Sigmoid colon (tissue), 4 donors: ENCODE results near the gene ERICH6.

Experiments
- POLR2AphosphoS5 ChIP-seq, 4 donors: sonication (generic); formaldehyde crosslinking; IDR thresholded peaks; one replicate each; pipeline ENCODE4 v1.6.1; 2017; ENCODE audit warnings: antibody characterized with exemption in 4 of 4
- TF ChIP-seq, protein P1 (sequence below), 4 experiments: fragments of 450-650 bp in 3 of 4; fragments of 200-600 bp in 1 of 4; IDR thresholded peaks; one replicate each; pipeline ENCODE4 v1.5.1; 2016 to 2019; ENCODE audit warnings: antibody characterized with exemption in 4 of 4, mild to moderate bottlenecking in 3 of 4, moderate library complexity in 2 of 4

GRCh38 chr3:150746791-150747590 lies 43.3 kb upstream of the ERICH6 start:
- TF ChIP-seq, protein P1, sequence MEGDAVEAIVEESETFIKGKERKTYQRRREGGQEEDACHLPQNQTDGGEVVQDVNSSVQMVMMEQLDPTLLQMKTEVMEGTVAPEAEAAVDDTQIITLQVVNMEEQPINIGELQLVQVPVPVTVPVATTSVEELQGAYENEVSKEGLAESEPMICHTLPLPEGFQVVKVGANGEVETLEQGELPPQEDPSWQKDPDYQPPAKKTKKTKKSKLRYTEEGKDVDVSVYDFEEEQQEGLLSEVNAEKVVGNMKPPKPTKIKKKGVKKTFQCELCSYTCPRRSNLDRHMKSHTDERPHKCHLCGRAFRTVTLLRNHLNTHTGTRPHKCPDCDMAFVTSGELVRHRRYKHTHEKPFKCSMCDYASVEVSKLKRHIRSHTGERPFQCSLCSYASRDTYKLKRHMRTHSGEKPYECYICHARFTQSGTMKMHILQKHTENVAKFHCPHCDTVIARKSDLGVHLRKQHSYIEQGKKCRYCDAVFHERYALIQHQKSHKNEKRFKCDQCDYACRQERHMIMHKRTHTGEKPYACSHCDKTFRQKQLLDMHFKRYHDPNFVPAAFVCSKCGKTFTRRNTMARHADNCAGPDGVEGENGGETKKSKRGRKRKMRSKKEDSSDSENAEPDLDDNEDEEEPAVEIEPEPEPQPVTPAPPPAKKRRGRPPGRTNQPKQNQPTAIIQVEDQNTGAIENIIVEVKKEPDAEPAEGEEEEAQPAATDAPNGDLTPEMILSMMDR (IDR thresholded peaks at IDR 0.05): no peak
- no peak for TF ChIP-seq POLR2AphosphoS5 (IDR thresholded peaks at IDR 0.05)
